Fibroblast of the aortic adventitia (primary cell): Measurements from ENCODE around the gene ALKBH4. TPM values are rescaled to one million over a fixed set of nuclear protein-coding genes. Genes with fewer than 3 reads are reported as not detected.
A peak's percentile ranks its signal among the peaks of the same experiment; 100 is the strongest.

Experiments
- DNase-seq: peaks from one replicate; pipeline ENCODE4 v3.0.0-alpha.2; 2010; ENCODE audit warnings: low read depth
- H3K4me3 ChIP-seq: 2 replicates; pipeline ENCODE4 v1.5.1; 2011; ENCODE audit warnings: low read depth, mild to moderate bottlenecking, control low read depth, low read length, moderate library complexity
- CTCF ChIP-seq: IDR thresholded peaks from 2 replicates; pipeline ENCODE4 v1.5.1; 2011; ENCODE audit warnings: mild to moderate bottlenecking, low read length, control low read depth, inconsistent platforms; ENCODE audit not compliant: insufficient read depth
- total RNA-seq: library from RNA; depleted of rRNA; stranded (reverse); fragments of >200 nt; gene quantifications from 2 replicates; pipeline ENCODE4 v1.2.3, GENCODE V29; 2012; ENCODE audit warnings: low replicate concordance

ALKBH4 gene
- total RNA-seq, 1 donor: 8.0 TPM

- peak within 1 kb of the TSS; percentile 76 for H3K4me3 ChIP-seq
- peak; percentile 45 for DNase-seq
- no peak for TF ChIP-seq CTCF
Measured at GRCh38 chr7:102433219-102434038, 31.2 kb downstream of the ALKBH4 start, which contains the start of gene ORAI2. Gene ORAI2, plus strand, starts transcription at chr7:102433575. Its CDS starts 5,382 bp downstream, at chr7:102438957.

- peak overlapping the region; percentile 76 for H3K4me3 ChIP-seq
- DNase-seq: no peak
- TF ChIP-seq CTCF: no peak
Measured at GRCh38 chr7:102432442-102433218, 32.0 kb downstream of the ALKBH4 start.

GRCh38 chr7:102431617-102432298, 32.9 kb downstream of the ALKBH4 start:
- DNase-seq: no peak
- no peak overlapping the region for H3K4me3 ChIP-seq
- TF ChIP-seq CTCF: no peak

GRCh38 chr7:102429141-102429899, 35.3 kb downstream of the ALKBH4 start:
- H3K4me3 ChIP-seq: no peak overlapping the region
- no peak for DNase-seq
- TF ChIP-seq CTCF: no peak

- DNase-seq: no peak
- TF ChIP-seq CTCF: no peak
- no peak overlapping the region for H3K4me3 ChIP-seq
Measured at GRCh38 chr7:102427019-102427405, 37.7 kb downstream of the ALKBH4 start.

- no peak for DNase-seq
- H3K4me3 ChIP-seq: no peak overlapping the region
- no peak for TF ChIP-seq CTCF
Measured at GRCh38 chr7:102426268-102427018, 38.2 kb downstream of the ALKBH4 start.
